ENCODE data around the gene TRMT112.

The TRMT112 gene

GRCh38 chr11:64349404-64349803, 32.0 kb upstream of the TRMT112 start:
- no peak for DNase-seq

GRCh38 chr11:64349025-64349387, 31.6 kb upstream of the TRMT112 start:
- DNase-seq = no peak

- no peak for DNase-seq
Observed at GRCh38 chr11:64348383-64349024, 31.1 kb upstream of the TRMT112 start.

- no peak for DNase-seq
Observed at GRCh38 chr11:64347193-64347867, 30.0 kb upstream of the TRMT112 start.

GRCh38 chr11:64344787-64345186, 27.4 kb upstream of the TRMT112 start:
- no peak for DNase-seq

GRCh38 chr11:64343767-64344559, 26.6 kb upstream of the TRMT112 start:
- no peak for DNase-seq

- no peak for DNase-seq
Observed at GRCh38 chr11:64342869-64343745, 25.7 kb upstream of the TRMT112 start.

GRCh38 chr11:64341851-64342791, 24.8 kb upstream of the TRMT112 start:
- peak; percentile 89 for DNase-seq

- no peak for DNase-seq
Observed at GRCh38 chr11:64341429-64341828, 24.1 kb upstream of the TRMT112 start.

GRCh38 chr11:64340671-64341335, 23.4 kb upstream of the TRMT112 start:
- no peak for DNase-seq

GRCh38 chr11:64339754-64340408, 22.5 kb upstream of the TRMT112 start, which contains the start of gene CCDC88B:
Gene CCDC88B (plus strand): TSS chr11:64340204. CDS start chr11:64340267, 63 bp downstream.
- DNase-seq = no peak

- DNase-seq = no peak
Observed at GRCh38 chr11:64339286-64339685, 21.9 kb upstream of the TRMT112 start.

GRCh38 chr11:64338716-64339115, 21.4 kb upstream of the TRMT112 start:
- DNase-seq = no peak

- no peak for DNase-seq
Observed at GRCh38 chr11:64337538-64338249, 20.3 kb upstream of the TRMT112 start.

- DNase-seq = peak; percentile 99
Observed at GRCh38 chr11:64334764-64335735, 17.7 kb upstream of the TRMT112 start.

GRCh38 chr11:64333556-64333955, 16.2 kb upstream of the TRMT112 start:
- no peak for DNase-seq

- DNase-seq = peak; percentile 97
Observed at GRCh38 chr11:64331569-64332371, 14.4 kb upstream of the TRMT112 start.

GRCh38 chr11:64330888-64331287, 13.5 kb upstream of the TRMT112 start:
- DNase-seq = no peak

Data from NCI-H226 (cell line).